Measurements from ENCODE around the gene IRX4.
"Not testable (repeated sequence)": the region's sequence is repeated elsewhere in the genome, so short reads cannot be mapped to it uniquely, and the experiment has no call there.

The IRX4 gene

GRCh38 chr5:1855075-1855474, 27.6 kb downstream of the IRX4 start:
- DNase-seq, result no peak

GRCh38 chr5:1853531-1853930, 29.2 kb downstream of the IRX4 start:
- DNase-seq, result no peak

GRCh38 chr5:1852324-1852947, 30.3 kb downstream of the IRX4 start:
- DNase-seq, result no peak

GRCh38 chr5:1851290-1851934, 31.3 kb downstream of the IRX4 start:
- no peak for DNase-seq

GRCh38 chr5:1850324-1851154, 32.2 kb downstream of the IRX4 start:
- no peak for DNase-seq

- no peak for DNase-seq
These were observed 35.1 kb downstream of the IRX4 start for GRCh38 chr5:1847611-1848010.

- DNase-seq, result no peak
These were observed 35.7 kb downstream of the IRX4 start for GRCh38 chr5:1847056-1847455.

GRCh38 chr5:1846583-1846982, 36.1 kb downstream of the IRX4 start:
- DNase-seq, result no peak

- DNase-seq, result no peak
These were observed 37.0 kb downstream of the IRX4 start for GRCh38 chr5:1845696-1846095.

GRCh38 chr5:1844708-1845436, 37.9 kb downstream of the IRX4 start:
- DNase-seq, result no peak

GRCh38 chr5:1843761-1844160, 39.0 kb downstream of the IRX4 start:
- not testable (repeated sequence) for DNase-seq

GRCh38 chr5:1842004-1842819, 40.5 kb downstream of the IRX4 start:
- no peak for DNase-seq

- no peak for DNase-seq
These were observed 41.8 kb downstream of the IRX4 start for GRCh38 chr5:1840741-1841521.

- no peak for DNase-seq
These were observed 42.6 kb downstream of the IRX4 start for GRCh38 chr5:1840071-1840547.

GRCh38 chr5:1838013-1838412, 44.7 kb downstream of the IRX4 start:
- no peak for DNase-seq

GRCh38 chr5:1836891-1837880, 45.5 kb downstream of the IRX4 start:
- no peak for DNase-seq

GRCh38 chr5:1836176-1836890, 46.4 kb downstream of the IRX4 start:
- DNase-seq, result no peak

GRCh38 chr5:1835431-1835830, 47.3 kb downstream of the IRX4 start:
- DNase-seq, result no peak

GRCh38 chr5:1834721-1835429, 47.9 kb downstream of the IRX4 start:
- peak; percentile 4 for DNase-seq

Data from NCI-H1092 treated with DMSO at 0.1 percent for 48 hours (cell line).